ENCODE data around the gene RNU7-1.

RNU7-1 gene

DNA sequence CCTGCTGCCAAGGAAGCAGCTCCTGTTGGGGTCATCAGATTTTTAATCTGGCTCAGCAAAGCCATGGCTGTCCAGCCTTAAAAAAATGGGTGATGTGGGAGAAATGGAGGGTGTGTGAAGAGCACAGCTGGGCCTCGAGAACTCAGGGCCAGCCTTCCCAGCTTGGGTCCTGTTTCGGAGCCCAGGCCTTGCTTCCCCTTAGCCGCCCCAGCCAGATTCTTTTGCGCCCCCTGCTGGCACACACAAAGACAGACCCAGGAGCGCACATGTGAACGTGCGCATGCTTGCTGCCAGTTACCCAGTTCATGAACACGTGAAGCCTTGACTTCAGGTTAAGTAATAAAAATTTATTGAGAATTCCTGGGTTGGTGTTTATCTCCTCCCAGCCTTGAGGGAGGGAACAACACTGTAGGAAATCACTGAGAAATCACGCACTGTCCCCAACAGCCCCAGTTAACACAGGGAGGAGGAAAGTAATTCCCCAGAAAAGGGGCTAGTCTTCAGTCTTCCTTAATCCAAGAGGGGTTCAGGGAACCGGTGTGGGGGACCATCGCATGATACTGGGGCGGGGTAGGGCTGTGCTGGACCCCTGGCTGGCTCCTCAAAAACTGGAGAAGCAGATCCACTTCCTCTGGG lies 21.5 kb downstream of the RNU7-1 start:
- H3K27me3 ChIP-seq = no peaks in the 10 kb centered on the region
- no peak overlapping the region for H3K4me3 ChIP-seq (ENCODE audit: low read depth, low read length)
- H3K4me1 ChIP-seq = peaks cover 35% of the 10 kb centered on the region
- peaks cover 54% of the 10 kb centered on the region for H3K36me3 ChIP-seq
- TF ChIP-seq CTCF (IDR thresholded peaks at IDR 0.05; ENCODE audit: low read depth, low read length) = peak; percentile 94
- no peaks in the 10 kb centered on the region for H3K9me3 ChIP-seq
- peak; percentile 91 for DNase-seq

- H3K36me3 ChIP-seq = peaks cover 54% of the 10 kb centered on the region
- H3K4me1 ChIP-seq = peaks cover 35% of the 10 kb centered on the region
Observed at GRCh38 chr12:6965714-6966113, 22.1 kb downstream of the RNU7-1 start.

GRCh38 chr12:6966351-6966750 lies 22.7 kb downstream of the RNU7-1 start:
- peaks cover 54% of the 10 kb centered on the region for H3K36me3 ChIP-seq
- H3K9me3 ChIP-seq = no peaks in the 10 kb centered on the region
- no peak overlapping the region for H3K4me3 ChIP-seq (ENCODE audit: low read depth, low read length)
- H3K4me1 ChIP-seq = peaks cover 29% of the 10 kb centered on the region
- H3K27me3 ChIP-seq = no peaks in the 10 kb centered on the region
- TF ChIP-seq CTCF (IDR thresholded peaks at IDR 0.05; ENCODE audit: low read depth, low read length) = no peak
- no peak for DNase-seq

More at GRCh38 chr12:6965714-6966113, 22.1 kb downstream of the RNU7-1 start:
- H3K9me3 ChIP-seq = no peaks in the 10 kb centered on the region
- DNase-seq = no peak
- TF ChIP-seq CTCF (IDR thresholded peaks at IDR 0.05; ENCODE audit: low read depth, low read length) = no peak
- no peak overlapping the region for H3K4me3 ChIP-seq (ENCODE audit: low read depth, low read length)
- no peaks in the 10 kb centered on the region for H3K27me3 ChIP-seq

DNA sequence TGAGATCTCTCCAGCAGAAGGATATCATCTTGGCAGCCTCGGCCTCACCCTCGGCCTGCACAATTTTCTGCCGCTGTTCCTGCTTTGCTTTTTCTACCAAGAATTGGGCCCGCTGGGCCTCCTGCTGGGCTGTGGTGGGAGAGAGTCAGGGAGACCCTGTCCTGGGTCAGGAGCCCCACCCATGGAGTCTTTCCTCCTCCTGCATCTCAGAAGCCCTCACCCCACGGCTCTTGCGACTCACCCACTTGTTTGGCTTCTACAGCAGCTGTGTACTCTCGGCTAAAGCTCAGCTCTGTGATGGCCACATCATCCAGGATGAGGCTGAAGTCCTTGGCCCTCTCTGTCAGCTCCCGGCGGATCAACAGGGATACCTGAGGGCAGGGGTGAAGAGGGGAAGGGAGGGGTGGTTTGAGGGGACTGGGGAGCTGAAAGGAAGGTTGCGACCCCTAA lies 24.1 kb downstream of the RNU7-1 start:
- H3K4me1 ChIP-seq = peaks cover 20% of the 10 kb centered on the region
- peaks cover 54% of the 10 kb centered on the region for H3K36me3 ChIP-seq
- no peak for DNase-seq
- no peak for TF ChIP-seq CTCF (IDR thresholded peaks at IDR 0.05; ENCODE audit: low read depth, low read length)
- no peak overlapping the region for H3K4me3 ChIP-seq (ENCODE audit: low read depth, low read length)
- no peaks in the 10 kb centered on the region for H3K9me3 ChIP-seq
- no peaks in the 10 kb centered on the region for H3K27me3 ChIP-seq

DNA sequence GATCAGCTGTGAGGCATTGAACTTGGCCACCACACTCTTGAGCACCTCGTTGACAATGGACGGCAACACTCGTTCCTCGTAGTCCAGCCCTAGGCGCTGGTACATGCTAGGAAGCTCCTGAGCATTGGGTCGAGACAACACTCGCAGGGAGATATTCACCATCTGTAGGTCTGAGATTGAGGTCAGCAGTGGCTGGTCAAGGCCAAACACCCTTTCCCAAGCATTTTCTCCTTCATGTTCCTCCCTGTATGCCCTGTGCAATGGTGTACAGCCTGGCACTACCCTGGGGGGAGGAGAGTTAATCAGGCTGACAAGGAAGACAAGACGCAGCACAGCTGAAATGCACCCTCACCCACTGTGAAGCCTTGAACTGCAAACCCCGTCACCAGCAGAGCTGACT lies 24.8 kb downstream of the RNU7-1 start:
- TF ChIP-seq CTCF (IDR thresholded peaks at IDR 0.05; ENCODE audit: low read depth, low read length) = no peak
- Histone ChIP-seq H3K9me3 (no peaks in the 10 kb centered on the region), H3K4me1 (peaks cover 16% of the 10 kb centered on the region), H3K4me3 (ENCODE audit: low read depth, low read length) (peak overlapping the region; percentile 100), H3K27me3 (no peaks in the 10 kb centered on the region), H3K36me3 (peaks cover 60% of the 10 kb centered on the region)
- DNase-seq = no peak

DNA sequence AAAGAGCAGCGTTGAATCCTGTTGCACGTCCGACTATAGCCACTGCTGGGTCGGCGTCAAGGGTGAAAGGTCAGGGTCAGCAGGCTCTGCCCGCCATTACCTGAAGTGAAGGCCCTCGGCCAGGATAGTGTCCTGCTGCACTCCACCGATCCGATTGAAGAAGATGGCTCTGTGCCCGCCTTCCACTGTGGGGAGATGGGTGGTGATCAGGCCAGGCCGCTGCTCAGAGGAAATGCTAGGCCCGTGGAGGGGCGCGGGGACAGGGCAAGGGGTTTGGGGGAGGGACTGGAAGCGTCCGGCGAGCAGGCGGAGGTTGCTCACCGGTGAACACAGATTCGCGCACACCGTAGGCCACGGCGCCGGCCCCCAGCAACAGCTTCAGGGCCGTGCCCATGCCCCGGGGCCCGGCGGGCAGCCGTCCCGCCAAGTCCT lies 26.5 kb downstream of the RNU7-1 start:
- H3K36me3 ChIP-seq = peaks cover 68% of the 10 kb centered on the region
- H3K4me3 ChIP-seq (ENCODE audit: low read depth, low read length) = peak overlapping the region; percentile 100
- no peaks in the 10 kb centered on the region for H3K27me3 ChIP-seq
- no peaks in the 10 kb centered on the region for H3K9me3 ChIP-seq
- H3K4me1 ChIP-seq = peaks cover 4% of the 10 kb centered on the region; the same call in 1 of the 2 replicates
- no peak for DNase-seq
- no peak for TF ChIP-seq CTCF (IDR thresholded peaks at IDR 0.05; ENCODE audit: low read depth, low read length)

Data from BE2C (cell line).